Endothelial cell of umbilical vein (primary cell): Measurements from ENCODE around the gene NCOA7.

Experiments used
- EZH2 ChIP-seq: IDR thresholded peaks from 2 replicates; pipeline ENCODE4 v1.6.1; 2012; ENCODE audit warnings: borderline replicate concordance, low read depth, mild to moderate bottlenecking, moderate library complexity, low read length, inconsistent platforms; ENCODE audit not compliant: severe bottlenecking
- GATA2 ChIP-seq: IDR thresholded peaks from 2 replicates; pipeline ENCODE4 v1.7.0; 2011; ENCODE audit warnings: low read depth, mild to moderate bottlenecking, moderate library complexity, mixed read lengths, low read length; ENCODE audit not compliant: insufficient read length, insufficient read depth
- JUN ChIP-seq: IDR thresholded peaks from 2 replicates; pipeline ENCODE4 v1.6.1; 2011; ENCODE audit warnings: borderline replicate concordance, low read depth; ENCODE audit not compliant: insufficient read length, insufficient read depth
- POLR2A ChIP-seq: IDR thresholded peaks from 2 replicates; pipeline ENCODE4 v1.6.1; 2012; ENCODE audit warnings: low read depth, mild to moderate bottlenecking, control low read depth, low read length
- POLR2AphosphoS5 ChIP-seq: IDR thresholded peaks from 2 replicates; pipeline ENCODE4 v1.6.1; 2012; ENCODE audit warnings: low read depth, mild to moderate bottlenecking, control low read depth, low read length, moderate library complexity; ENCODE audit not compliant: insufficient read depth
- TF ChIP-seq, protein P1 (sequence below), 2 donors: IDR thresholded peaks; 1 replicate in 1 of 2; 2 replicates in 1 of 2; pipeline ENCODE4 v1.5.1; 2011; ENCODE audit warnings: low read length in 2 of 2, mild to moderate bottlenecking in 2 of 2, moderate library complexity in 2 of 2, control low read depth in 1 of 2, inconsistent platforms in 1 of 2, low read depth in 1 of 2; ENCODE audit not compliant: insufficient read depth in 1 of 2; ENCODE audit errors: extremely low read depth in 1 of 2
- TF ChIP-seq, protein P2 (sequence below): IDR thresholded peaks from 2 replicates; pipeline ENCODE4 v1.6.1; 2011; ENCODE audit not compliant: insufficient read depth, insufficient read length

GRCh38 chr6:125746731-125747588 lies 43.8 kb upstream of the NCOA7 start:
- TF ChIP-seq, protein P1, sequence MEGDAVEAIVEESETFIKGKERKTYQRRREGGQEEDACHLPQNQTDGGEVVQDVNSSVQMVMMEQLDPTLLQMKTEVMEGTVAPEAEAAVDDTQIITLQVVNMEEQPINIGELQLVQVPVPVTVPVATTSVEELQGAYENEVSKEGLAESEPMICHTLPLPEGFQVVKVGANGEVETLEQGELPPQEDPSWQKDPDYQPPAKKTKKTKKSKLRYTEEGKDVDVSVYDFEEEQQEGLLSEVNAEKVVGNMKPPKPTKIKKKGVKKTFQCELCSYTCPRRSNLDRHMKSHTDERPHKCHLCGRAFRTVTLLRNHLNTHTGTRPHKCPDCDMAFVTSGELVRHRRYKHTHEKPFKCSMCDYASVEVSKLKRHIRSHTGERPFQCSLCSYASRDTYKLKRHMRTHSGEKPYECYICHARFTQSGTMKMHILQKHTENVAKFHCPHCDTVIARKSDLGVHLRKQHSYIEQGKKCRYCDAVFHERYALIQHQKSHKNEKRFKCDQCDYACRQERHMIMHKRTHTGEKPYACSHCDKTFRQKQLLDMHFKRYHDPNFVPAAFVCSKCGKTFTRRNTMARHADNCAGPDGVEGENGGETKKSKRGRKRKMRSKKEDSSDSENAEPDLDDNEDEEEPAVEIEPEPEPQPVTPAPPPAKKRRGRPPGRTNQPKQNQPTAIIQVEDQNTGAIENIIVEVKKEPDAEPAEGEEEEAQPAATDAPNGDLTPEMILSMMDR (IDR thresholded peaks at IDR 0.05; ENCODE audit: extremely low read depth in 1 of 2, insufficient read depth in 1 of 2, low read depth in 1 of 2, low read length in 2 of 2), result no peak
- TF ChIP-seq POLR2A (no peak), POLR2AphosphoS5 (no peak), GATA2 (no peak), EZH2 (peak; percentile 27), JUN (no peak)
- TF ChIP-seq, protein P2, sequence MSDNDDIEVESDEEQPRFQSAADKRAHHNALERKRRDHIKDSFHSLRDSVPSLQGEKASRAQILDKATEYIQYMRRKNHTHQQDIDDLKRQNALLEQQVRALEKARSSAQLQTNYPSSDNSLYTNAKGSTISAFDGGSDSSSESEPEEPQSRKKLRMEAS, result no peak
